Right lobe of liver (tissue), 4 donors: ENCODE data around the gene DDX25.

Source experiments
- CTCF ChIP-seq, 4 donors: fragments of 200-600 bp in 3 of 4; fragments of 450-650 bp in 1 of 4; IDR thresholded peaks; one replicate each; pipeline versions ENCODE4 v1.5.1 to v1.8.0; 2016 to 2022; ENCODE audit warnings: antibody characterized with exemption in 4 of 4, mild to moderate bottlenecking in 2 of 4
- POLR2A ChIP-seq: fragments of 450-650 bp; IDR thresholded peaks from one replicate; pipeline ENCODE4 v1.6.1; 2017; ENCODE audit warnings: antibody characterized with exemption, mild to moderate bottlenecking
- donor health status: DM: no; HTN: no; CAD: no.
- donor health status: DM: no; HTN: no; CAD: no.
- donor health status: DM: no; HTN: yes; CAD: no.

DNA sequence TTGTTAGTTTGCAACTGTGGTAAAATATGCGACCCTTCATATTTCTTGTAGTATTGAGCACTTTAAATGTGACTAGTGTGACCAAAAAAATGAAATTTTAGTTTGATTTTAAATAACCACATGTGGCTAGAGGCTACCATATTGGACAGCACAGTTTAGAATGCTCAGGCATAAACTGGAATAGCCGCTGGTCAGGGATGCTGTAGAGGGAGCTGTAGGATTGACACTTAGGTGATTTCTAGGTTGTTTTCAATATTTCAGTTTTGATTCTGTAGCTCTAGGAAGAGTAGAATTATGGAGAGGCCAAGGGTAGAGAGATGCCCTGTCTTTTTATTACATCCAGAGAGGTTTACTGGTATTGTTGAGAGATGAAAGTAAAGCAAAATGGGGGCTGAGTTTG lies 30.7 kb downstream of the DDX25 start:
- TF ChIP-seq CTCF (IDR thresholded peaks at IDR 0.05) (no peak), POLR2A (no peak)
